ENCODE data around the gene CHRNB2.

The CHRNB2 gene

GRCh38 chr1:154581766-154582165 lies 14.2 kb downstream of the CHRNB2 start:
- DNase-seq, result no peak

DNA sequence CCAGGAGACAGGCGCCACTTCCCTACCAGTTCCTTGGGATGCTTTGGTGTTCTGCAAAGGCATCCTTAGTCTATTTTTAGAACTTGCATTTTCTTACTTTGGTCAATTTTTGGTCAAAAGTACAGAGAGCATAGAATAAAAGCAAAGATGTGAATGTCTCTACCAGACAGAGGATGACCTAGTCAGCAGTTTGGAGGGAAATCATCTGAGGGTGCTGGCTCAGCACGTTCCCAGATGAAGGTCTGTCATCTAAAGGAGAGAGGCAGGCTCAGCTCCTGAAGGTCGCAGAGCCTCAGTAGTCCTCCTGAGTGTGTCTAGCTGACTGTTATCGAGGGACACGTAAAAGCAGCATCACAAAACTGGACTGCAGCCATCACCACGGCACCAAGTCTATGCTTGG lies 15.3 kb downstream of the CHRNB2 start:
- DNase-seq, result no peak

DNA sequence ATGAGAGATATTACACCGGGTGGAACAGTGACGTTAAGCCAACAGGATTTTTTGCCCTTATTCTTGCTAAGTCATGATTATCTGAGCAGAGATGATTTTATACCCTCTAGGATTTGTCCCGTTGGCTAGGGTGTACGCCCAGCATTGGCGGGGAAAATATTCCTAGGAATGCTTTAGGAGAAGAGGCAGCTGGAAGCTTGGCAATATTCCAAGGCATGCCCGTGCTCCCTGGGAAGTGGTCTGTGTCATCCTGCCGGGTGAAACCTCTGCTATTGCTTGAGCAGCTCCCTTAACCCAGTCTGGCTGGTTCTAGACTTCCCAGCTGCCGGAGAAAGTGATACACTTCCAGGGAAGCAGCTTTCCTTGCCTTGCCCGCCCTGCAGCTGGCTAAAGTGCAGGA lies 16.2 kb downstream of the CHRNB2 start:
- no peak for DNase-seq

DNA sequence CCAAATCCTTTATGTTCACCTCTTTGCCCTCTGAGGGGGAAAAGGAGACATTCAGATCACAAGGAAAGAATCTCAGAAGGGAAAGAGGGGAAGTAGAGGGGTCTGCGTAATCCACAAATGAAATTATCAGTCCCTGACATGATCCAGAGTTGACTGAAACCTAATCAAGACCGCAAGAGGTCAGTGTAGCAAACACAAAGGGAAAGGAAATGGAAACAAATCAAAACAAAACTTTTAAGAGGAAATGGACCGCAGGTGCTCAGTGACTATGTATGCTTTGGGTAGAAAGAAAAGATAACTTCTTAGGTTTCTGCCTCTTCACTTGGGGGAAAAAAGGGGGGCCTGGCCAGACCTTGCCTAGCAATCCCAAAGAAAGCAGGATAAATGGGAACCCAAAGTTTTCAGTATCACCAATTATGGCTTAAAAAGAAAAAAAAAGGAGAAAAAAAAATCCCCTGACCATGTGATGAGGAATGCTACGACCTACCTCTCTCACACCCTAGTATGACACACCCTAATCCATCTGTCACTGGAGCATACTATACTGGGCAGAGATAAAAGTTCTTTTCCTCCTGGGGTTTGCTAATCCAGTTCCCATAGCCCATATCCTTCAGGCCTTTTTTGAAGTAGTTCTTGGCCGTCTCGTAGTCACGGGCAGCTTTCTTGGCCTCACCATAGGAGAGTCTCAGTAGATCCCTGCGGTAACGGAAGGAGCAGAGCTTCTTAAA lies 16.9 kb downstream of the CHRNB2 start:
- DNase-seq, result no peak

DNA sequence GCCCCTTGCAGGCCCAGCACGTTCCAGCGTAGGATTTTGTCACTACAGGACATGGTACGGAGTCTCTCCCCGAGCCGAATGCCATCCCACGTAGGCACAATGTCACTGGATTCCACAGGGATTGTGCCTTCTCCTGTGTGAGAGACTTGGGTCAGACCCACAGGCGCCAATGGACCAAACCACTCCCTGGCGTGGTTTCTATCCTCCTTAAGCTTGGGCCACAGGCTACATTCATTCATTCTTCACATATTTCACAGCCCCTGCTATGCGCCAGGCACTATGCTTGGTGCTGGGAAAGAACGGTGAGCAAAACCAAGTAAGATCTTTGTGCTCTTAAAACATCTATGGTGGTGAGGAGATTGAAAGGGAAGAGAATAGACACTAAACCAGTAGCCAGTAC lies 18.7 kb downstream of the CHRNB2 start:
- no peak for DNase-seq

GRCh38 chr1:154586641-154587040 lies 19.1 kb downstream of the CHRNB2 start:
- no peak for DNase-seq

- DNase-seq, result no peak
These were observed 22.2 kb downstream of the CHRNB2 start for GRCh38 chr1:154589780-154590179.

- no peak for DNase-seq
These were observed 23.2 kb downstream of the CHRNB2 start for GRCh38 chr1:154590756-154591155.

GRCh38 chr1:154591206-154591605 lies 23.6 kb downstream of the CHRNB2 start:
- DNase-seq, result no peak

- no peak for DNase-seq
These were observed 25.8 kb downstream of the CHRNB2 start for GRCh38 chr1:154593390-154593789.

DNA sequence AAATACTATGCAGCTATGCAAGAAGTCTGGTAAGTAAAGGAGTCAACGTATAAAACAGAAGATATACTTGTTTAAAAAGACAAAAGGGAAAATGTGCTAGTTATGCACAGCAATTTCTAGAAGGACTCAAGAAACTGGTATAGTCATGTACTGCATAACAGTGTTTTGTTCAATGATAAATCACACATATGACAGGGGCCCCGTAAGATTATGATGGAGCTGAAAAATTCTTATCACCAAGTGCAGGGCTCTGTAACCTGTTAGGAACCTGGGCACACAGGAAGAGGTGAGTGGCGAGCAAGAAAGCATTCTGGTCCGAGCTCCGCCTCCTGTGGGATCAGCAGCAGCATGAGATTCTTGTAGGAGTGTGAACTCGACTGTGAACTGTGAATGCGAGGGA lies 27.2 kb downstream of the CHRNB2 start:
- no peak for DNase-seq

DNA sequence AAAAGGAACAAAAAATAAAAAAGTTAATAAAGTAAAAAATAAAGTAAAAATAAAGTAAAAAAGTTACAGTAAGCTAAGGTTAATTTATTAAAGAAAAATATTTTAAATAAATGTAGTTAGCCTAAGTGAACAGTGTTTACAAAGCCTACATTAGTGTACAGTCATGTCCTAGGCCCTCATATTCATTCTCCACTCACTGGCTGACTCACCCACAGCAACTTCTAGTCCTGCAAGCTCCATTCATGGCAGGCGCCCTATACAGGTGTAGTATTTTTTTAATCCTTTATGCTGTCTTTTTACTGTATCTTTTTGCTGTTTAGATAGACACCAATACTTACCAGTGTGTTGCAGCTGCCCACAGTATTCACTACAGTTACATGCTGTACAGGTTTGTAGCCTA lies 28.0 kb downstream of the CHRNB2 start:
- DNase-seq, result no peak

DNA sequence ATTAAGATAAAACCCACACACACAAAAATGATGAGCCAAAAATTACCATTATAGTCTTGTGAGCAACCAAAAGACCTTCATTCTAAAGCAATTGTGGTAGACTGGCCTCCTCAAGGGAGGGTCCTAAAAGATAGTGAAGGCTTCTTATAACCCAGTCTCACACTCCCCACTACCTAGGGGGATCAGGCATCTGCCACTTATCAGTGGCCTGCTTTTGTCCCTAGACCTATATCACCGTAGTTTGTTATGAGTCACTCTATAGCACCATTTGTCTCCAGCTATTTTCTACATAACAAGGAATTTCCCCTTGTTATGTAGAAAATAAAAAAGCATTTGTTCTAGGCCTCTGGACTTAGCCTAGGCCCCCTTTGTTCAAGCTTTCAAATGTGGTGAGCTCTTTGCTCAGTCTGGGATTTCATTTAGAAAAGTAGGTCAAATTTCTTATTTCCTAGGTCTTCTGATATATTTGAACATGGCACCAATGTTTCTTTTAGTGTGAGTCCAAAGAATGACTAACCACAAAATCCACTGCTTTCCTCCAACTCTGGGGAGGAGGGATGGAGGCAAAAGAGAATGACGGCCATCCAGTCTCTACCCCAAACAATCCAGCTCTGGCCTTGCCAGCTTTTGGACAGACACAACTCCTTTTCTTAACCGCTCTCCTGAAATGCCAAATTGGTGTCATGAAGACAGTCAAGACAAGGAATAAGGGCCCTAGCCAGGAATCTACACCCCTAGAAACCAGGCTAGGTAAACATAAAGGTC lies 31.5 kb downstream of the CHRNB2 start:
- DNase-seq, result no peak

- DNase-seq, result peak; percentile 56
These were observed 32.1 kb downstream of the CHRNB2 start for GRCh38 chr1:154599658-154600057.

GRCh38 chr1:154603317-154603716 lies 35.7 kb downstream of the CHRNB2 start:
- DNase-seq, result no peak

- DNase-seq, result no peak
These were observed 38.0 kb downstream of the CHRNB2 start for GRCh38 chr1:154605534-154605933.

- peak; percentile 31 for DNase-seq
These were observed 39.6 kb downstream of the CHRNB2 start for GRCh38 chr1:154607106-154607608.

DNA sequence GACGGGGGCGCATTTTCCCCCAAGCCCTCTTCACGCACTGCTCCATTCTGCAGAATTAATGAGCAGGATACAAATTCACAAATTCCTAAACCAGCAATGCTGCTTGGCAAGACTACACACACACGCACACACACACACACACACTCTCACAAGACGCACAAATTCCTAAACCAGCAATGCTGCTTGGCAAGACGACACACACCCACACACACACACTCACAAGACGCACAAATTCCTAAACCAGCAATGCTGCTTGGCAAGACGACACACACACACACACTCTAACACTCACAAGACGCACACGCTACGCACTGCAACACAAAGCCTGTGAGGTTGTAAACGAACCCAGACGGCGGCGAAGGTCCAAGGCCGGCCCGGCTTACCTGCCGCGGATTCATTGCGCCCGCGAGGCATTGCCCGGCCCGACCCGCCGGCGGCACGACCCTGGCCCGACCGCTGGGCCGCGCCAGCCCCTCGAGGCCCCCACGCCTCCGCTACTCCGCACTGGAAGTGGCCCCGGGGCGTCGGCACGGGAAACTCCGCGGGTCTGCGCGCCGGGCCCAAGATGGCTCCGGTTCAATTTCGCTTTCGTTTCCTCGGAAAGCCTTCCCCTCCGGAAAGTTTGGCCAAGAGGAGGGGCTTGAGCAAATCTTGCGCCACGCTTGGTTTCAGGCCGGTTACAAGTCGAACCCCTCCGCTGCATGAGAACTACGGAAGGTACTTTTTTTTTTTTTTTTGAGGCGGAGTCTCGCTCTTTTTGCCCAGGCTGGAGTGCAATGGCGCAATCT lies 40.2 kb downstream of the CHRNB2 start, which contains the start of gene ADAR:
ADAR (minus strand) TSS at position 578 of the 788 bp plus-strand sequence; CDS start at position 398, 180 bp downstream.
- DNase-seq, result no peak

DNA sequence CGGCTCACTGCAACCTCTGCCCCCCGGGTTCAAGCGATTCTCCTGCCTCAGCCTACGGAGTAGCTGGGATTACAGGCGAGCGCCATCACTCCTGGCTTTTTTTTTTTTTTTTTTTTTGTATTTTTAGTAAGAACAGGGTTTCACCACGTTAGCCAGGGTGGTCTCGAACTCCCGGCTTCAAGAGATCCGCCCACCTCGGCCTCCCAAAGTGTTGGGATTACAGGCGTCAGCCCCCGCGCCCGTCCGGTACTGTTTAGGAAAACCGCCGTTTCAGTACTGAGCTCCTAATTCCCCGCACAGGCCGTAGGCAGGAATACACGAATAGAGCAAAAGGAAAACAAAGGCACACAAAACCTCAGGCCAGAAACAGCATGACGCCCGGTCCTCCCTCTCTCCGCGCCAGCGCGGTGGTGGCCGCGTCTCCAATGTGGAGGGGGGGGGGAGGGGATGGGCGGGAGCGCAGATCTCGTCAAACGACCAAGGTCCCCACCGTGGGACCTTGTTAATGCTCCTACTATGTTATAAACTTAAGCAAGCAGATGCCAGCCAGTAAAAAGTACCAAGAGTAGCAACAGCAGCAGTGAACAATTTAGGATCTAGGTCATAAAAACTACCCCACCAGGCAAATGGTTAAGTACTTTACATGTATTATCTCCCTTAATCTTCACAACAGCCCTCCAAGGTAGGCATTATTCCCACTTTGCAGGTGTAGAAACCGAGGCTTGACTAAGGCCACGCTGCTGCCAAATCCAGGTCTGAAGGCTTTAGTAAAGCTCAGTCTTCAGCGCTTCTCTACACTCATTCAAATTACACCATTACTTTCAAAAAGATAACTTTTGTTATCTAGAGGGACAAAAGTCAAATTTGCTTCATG lies 41.1 kb downstream of the CHRNB2 start:
- peak; percentile 53 for DNase-seq

- no peak for DNase-seq
These were observed 42.1 kb downstream of the CHRNB2 start for GRCh38 chr1:154609398-154610380.

Measured in NCI-H82 (cell line).